Right lobe of liver (tissue), 4 donors: ENCODE results near the gene SMIM22.

Source experiments
- POLR2A ChIP-seq: fragments of 450-650 bp; IDR thresholded peaks from one replicate; pipeline ENCODE4 v1.6.1; 2017; ENCODE audit warnings: antibody characterized with exemption, mild to moderate bottlenecking
- TF ChIP-seq, protein P1 (sequence below), 4 donors: fragments of 200-600 bp in 3 of 4; fragments of 450-650 bp in 1 of 4; IDR thresholded peaks; one replicate each; pipeline versions ENCODE4 v1.5.1 to v1.8.0; 2016 to 2022; ENCODE audit warnings: antibody characterized with exemption in 4 of 4, mild to moderate bottlenecking in 2 of 4
- donor health status: DM: no; HTN: no; CAD: no.
- donor health status: DM: no; HTN: no; CAD: no.
- donor health status: DM: no; HTN: yes; CAD: no.

DNA sequence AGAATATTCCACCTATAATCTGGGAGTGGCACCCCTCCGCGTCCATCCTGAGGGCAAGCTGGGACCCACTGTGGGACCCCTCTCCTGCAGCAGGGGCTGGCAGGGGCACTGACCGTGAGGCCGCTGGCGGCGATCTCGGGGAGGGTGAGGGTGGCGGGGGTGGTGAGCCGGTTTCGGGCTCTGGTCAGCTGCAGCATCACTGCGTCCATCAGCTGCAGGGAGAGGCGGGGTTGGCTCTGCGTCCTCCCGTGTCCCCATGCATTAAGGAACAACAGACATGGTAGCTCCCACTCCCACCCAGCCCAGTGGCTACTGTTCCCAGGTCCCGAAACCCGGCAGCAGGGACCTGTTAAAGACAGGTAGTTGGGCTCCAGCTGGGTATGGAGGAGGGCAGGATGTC lies 3.3 kb downstream of the SMIM22 start:
- TF ChIP-seq, protein P1, sequence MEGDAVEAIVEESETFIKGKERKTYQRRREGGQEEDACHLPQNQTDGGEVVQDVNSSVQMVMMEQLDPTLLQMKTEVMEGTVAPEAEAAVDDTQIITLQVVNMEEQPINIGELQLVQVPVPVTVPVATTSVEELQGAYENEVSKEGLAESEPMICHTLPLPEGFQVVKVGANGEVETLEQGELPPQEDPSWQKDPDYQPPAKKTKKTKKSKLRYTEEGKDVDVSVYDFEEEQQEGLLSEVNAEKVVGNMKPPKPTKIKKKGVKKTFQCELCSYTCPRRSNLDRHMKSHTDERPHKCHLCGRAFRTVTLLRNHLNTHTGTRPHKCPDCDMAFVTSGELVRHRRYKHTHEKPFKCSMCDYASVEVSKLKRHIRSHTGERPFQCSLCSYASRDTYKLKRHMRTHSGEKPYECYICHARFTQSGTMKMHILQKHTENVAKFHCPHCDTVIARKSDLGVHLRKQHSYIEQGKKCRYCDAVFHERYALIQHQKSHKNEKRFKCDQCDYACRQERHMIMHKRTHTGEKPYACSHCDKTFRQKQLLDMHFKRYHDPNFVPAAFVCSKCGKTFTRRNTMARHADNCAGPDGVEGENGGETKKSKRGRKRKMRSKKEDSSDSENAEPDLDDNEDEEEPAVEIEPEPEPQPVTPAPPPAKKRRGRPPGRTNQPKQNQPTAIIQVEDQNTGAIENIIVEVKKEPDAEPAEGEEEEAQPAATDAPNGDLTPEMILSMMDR (IDR thresholded peaks at IDR 0.05), result no peak
- TF ChIP-seq POLR2A, result no peak
